IMR-90 (cell line): ENCODE results near the gene LIMS3. TPM values are rescaled to one million over a fixed set of nuclear protein-coding genes. Genes with fewer than 3 reads are reported as not detected.
"Not testable (repeated sequence)": the region's sequence is repeated elsewhere in the genome, so short reads cannot be mapped to it uniquely, and the experiment has no call there.

ENCODE experiments used
- ATAC-seq: fragments of 200-7000 bp; cut with Tn5 transposase; 2 replicates; pipeline ENCODE4 v1.9.1; 2020; ENCODE audit warnings: low read depth, mild to moderate bottlenecking, moderate library complexity
- BruUV-seq: library from RNA; stranded (reverse); fragments of 400-500 nt; replicated peaks from 2 replicates; lab custom pipeline; 2021; lab: Mats Ljungman, UMichigan
- CTCF ChIA-PET: fragments of 300-600 bp; formaldehyde crosslinking; extraction: SDS; loops from one replicate; lab custom pipeline; 2021; ENCODE audit warnings: antibody characterized with exemption; lab: Yijun Ruan, JAX
- POLR2A ChIA-PET: fragments of 300-600 bp; sonication (Branson Sonifier 250); formaldehyde crosslinking; loops from one replicate; lab custom pipeline; 2022; ENCODE audit warnings: antibody characterized with exemption; ENCODE audit not compliant: unreplicated experiment; lab: Charles Lee
- DNase-seq: peaks from one replicate; pipeline ENCODE4 v3.0.0; 2013
- H2AFZ ChIP-seq: replicated peaks from 2 replicates; pipeline ENCODE3; 2013; ENCODE audit warnings: low read length, mild to moderate bottlenecking; ENCODE audit not compliant: poor library complexity
- H2AK5ac ChIP-seq: 2 replicates; pipeline ENCODE4 v1.6.1; 2013; ENCODE audit warnings: low read depth, low read length, inconsistent platforms
- H2AK9ac ChIP-seq: replicated peaks from 2 replicates; pipeline ENCODE3; 2013; ENCODE audit warnings: mild to moderate bottlenecking, low read depth, low read length, moderate library complexity; ENCODE audit not compliant: poor library complexity
- H2BK120ac ChIP-seq: 2 replicates; pipeline ENCODE4 v1.6.1; 2013; ENCODE audit warnings: low read depth, low read length, inconsistent platforms
- H2BK15ac ChIP-seq: 3 replicates; pipeline ENCODE4 v1.6.1; 2013; ENCODE audit warnings: low read depth, low read length, inconsistent platforms
- H2BK20ac ChIP-seq: 2 replicates; pipeline ENCODE4 v1.6.1; 2013; ENCODE audit warnings: low read depth, mild to moderate bottlenecking, inconsistent platforms, low read length, moderate library complexity
- H2BK5ac ChIP-seq: 2 replicates; pipeline ENCODE4 v1.6.1; 2013; ENCODE audit warnings: mild to moderate bottlenecking, low read depth, low read length, inconsistent platforms; ENCODE audit not compliant: poor library complexity, severe bottlenecking
- H3K14ac ChIP-seq: replicated peaks from 2 replicates; pipeline ENCODE4 v1.6.1; 2013; ENCODE audit warnings: low read depth, low read length, inconsistent platforms
- H3K18ac ChIP-seq: 2 replicates; pipeline ENCODE4 v1.6.1; 2013; ENCODE audit warnings: low read depth, low read length, control low read depth
- H3K23ac ChIP-seq: 2 replicates; pipeline ENCODE4 v1.6.1; 2013; ENCODE audit warnings: low read depth, low read length, inconsistent platforms
- H3K27ac ChIP-seq: 2 replicates; pipeline ENCODE4 v1.5.1; 2013; ENCODE audit warnings: mild to moderate bottlenecking, control low read depth, low read length; ENCODE audit not compliant: insufficient read depth
- H3K27me3 ChIP-seq: 2 replicates; pipeline ENCODE4 v1.6.1; 2013; ENCODE audit warnings: low read length; ENCODE audit not compliant: control insufficient read depth, insufficient read depth
- H3K36me3 ChIP-seq: 2 replicates; pipeline ENCODE4 v1.6.1; 2013; ENCODE audit warnings: low read length, mixed read lengths; ENCODE audit not compliant: control insufficient read depth, insufficient read depth
- H3K4ac ChIP-seq: 2 replicates; pipeline ENCODE4 v1.6.1; 2013; ENCODE audit warnings: low read depth, low read length, inconsistent platforms
- H3K4me1 ChIP-seq: 2 replicates; pipeline ENCODE4 v1.6.1; 2013; ENCODE audit warnings: low read length, mixed read lengths; ENCODE audit not compliant: control insufficient read depth, insufficient read depth
- H3K4me2 ChIP-seq: 2 replicates; pipeline ENCODE4 v1.6.1; 2013; ENCODE audit warnings: low read depth, mild to moderate bottlenecking, control low read depth, low read length, moderate library complexity
- H3K4me3 ChIP-seq: 2 replicates; pipeline ENCODE4 v1.5.1; 2013; ENCODE audit warnings: low read depth, mild to moderate bottlenecking, control low read depth, low read length, moderate library complexity; ENCODE audit not compliant: insufficient read depth
- H3K56ac ChIP-seq: 2 replicates; pipeline ENCODE4 v1.6.1; 2013; ENCODE audit warnings: low read length, inconsistent platforms; ENCODE audit not compliant: insufficient read depth; ENCODE audit errors: extremely low read depth
- H3K79me1 ChIP-seq, 2 experiments: 2 replicates each; pipeline ENCODE4 v1.6.1; 2013; ENCODE audit warnings: low read length in 2 of 2, inconsistent platforms in 1 of 2, low read depth in 1 of 2
- H3K9ac ChIP-seq: 2 replicates; pipeline ENCODE4 v1.6.1; 2013; ENCODE audit warnings: low read depth, low read length, control low read depth
- H3K9me1 ChIP-seq: 2 replicates; pipeline ENCODE4 v1.6.1; 2013; ENCODE audit warnings: low read length, inconsistent platforms; ENCODE audit not compliant: insufficient read depth
- H3K9me3 ChIP-seq: 2 replicates; pipeline ENCODE4 v1.6.1; 2013; ENCODE audit warnings: low read length; ENCODE audit not compliant: control insufficient read depth, insufficient read depth
- H4K20me1 ChIP-seq: 2 replicates; pipeline ENCODE4 v1.6.1; 2013; ENCODE audit warnings: low read length, inconsistent platforms; ENCODE audit not compliant: insufficient read depth
- H4K5ac ChIP-seq: 2 replicates; pipeline ENCODE4 v1.6.1; 2013; ENCODE audit warnings: mild to moderate bottlenecking, low read depth, low read length, control low read depth
- H4K8ac ChIP-seq, 2 experiments: 2 replicates each; pipeline ENCODE4 v1.6.1; 2013; ENCODE audit warnings: low read depth in 2 of 2, low read length in 2 of 2, control low read depth in 1 of 2, inconsistent platforms in 1 of 2
- H4K91ac ChIP-seq: 2 replicates; pipeline ENCODE4 v1.6.1; 2013; ENCODE audit warnings: low read depth, low read length, inconsistent platforms; ENCODE audit not compliant: insufficient read depth
- WGBS, 2 experiments: methylation state at CpG; one replicate each; pipeline versions ENCODE4 v1.1.5 to v1.1.7; 2013; ENCODE audit warnings: missing lambda C conversion rate in 2 of 2; ENCODE audit not compliant: insufficient read length in 1 of 2; ENCODE audit errors: extremely low coverage in 2 of 2; 5-methylcytosine and 5-hydroxymethylcytosine counted together
- dilution Hi-C: fragments of 300-500 bp; cut with HindIII; formaldehyde crosslinking; loops from one replicate; pipeline ENCODE4 v1.14.3; 2018; ENCODE audit warnings: low sequenced_read_pairs; ENCODE audit not compliant: unreplicated experiment
- in situ Hi-C: fragments of 300-500 bp; cut with MboI; formaldehyde crosslinking; loops from 3 replicates; pipeline ENCODE4 v1.14.3; 2019; ENCODE audit warnings: low sequenced_read_pairs, inconsistent platforms, mixed read lengths
- intact Hi-C: fragments of 100-400 bp; cut with micrococcal nuclease; formaldehyde crosslinking; loops from 2 replicates; pipeline ENCODE4 v1.10.0; 2022
- polyA plus RNA-seq, 3 experiments: library from polyadenylated mRNA; depleted of rRNA; stranded (reverse); fragments of >200 nt; gene quantifications; 2 replicates each; pipeline ENCODE4 v1.2.3, GENCODE V29; 2012; ENCODE audit warnings: low replicate concordance in 1 of 3
- total RNA-seq: library from RNA; depleted of rRNA; stranded (reverse); fragments of >200 nt; gene quantifications from 2 replicates; pipeline ENCODE4 v1.2.3, GENCODE V29; 2012

The LIMS3 gene
- total and polyA plus RNA-seq, 2 of the 4 experiments (the other 2 are of a cell fraction): 0.44 to 12.7 TPM

DNA sequence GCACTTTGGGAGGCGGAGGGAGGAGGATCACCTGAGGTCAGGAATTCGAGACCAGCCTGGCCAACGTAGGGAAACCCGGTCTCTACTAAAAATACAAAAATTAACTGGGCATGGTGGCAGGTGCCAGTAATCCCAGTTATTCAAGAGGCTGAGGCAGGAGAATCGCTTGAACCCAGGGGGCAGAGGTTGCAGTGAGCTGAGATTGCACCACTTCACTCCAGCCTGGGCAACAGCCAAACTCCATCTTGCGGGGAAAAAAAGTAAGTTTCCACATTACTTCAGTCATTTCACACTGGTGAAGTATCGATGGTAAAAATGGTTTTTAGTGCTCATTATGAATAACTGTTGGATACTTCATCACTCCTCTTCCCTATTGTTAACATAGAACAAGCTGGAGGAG, 16.1 kb downstream of the LIMS3 start:
- H3K4me3 ChIP-seq, H2AK5ac ChIP-seq, H2AK9ac ChIP-seq, H3K23ac ChIP-seq, H3K9me1 ChIP-seq, intact Hi-C loops, BruUV-seq, H3K9ac ChIP-seq, H3K4me1 ChIP-seq, H3K27ac ChIP-seq, ATAC-seq, H3K9me3 ChIP-seq, CTCF ChIA-PET, H4K91ac ChIP-seq, dilution Hi-C loops, H2BK15ac ChIP-seq, H2BK5ac ChIP-seq, H3K4me2 ChIP-seq, H4K5ac ChIP-seq, H2BK120ac ChIP-seq, H3K36me3 ChIP-seq, H4K20me1 ChIP-seq, H3K56ac ChIP-seq, DNase-seq, H3K18ac ChIP-seq, POLR2A ChIA-PET, H2AFZ ChIP-seq, in situ Hi-C loops, H3K14ac ChIP-seq, H4K8ac ChIP-seq, H2BK20ac ChIP-seq, H3K79me1 ChIP-seq, H3K27me3 ChIP-seq, H3K4ac ChIP-seq: not testable (repeated sequence)
- no CpG with 5 or more reads among the region's 7 CpGs for WGBS, 2 experiments

DNA sequence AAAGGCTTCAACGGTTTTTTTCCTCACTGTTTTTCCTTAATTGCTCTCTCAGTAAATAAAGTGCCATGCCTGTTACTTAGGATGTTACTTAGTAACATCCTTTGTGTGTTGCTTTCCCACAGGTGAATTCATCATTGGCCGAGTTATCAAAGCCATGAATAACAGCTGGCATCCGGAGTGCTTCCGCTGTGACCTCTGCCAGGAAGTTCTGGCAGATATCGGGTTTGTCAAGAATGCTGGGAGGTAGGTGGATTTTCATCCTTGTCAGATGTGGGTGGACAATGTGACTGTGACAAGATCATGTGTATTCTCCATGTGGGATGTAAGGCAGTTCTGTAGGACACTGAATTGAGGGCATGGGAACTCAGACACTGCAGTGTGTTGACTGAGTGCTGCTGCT, 17.3 kb downstream of the LIMS3 start:
- H3K4me2 ChIP-seq, dilution Hi-C loops, BruUV-seq, H3K14ac ChIP-seq, H2BK120ac ChIP-seq, H2BK15ac ChIP-seq, ATAC-seq, in situ Hi-C loops, H3K23ac ChIP-seq, H3K4ac ChIP-seq, H3K9me3 ChIP-seq, H4K8ac ChIP-seq, H3K9me1 ChIP-seq, H3K4me1 ChIP-seq, DNase-seq, H2AK5ac ChIP-seq, H4K20me1 ChIP-seq, H3K18ac ChIP-seq, H3K9ac ChIP-seq, H3K79me1 ChIP-seq, H3K36me3 ChIP-seq, H2BK5ac ChIP-seq, H2AFZ ChIP-seq, H3K27me3 ChIP-seq, H2AK9ac ChIP-seq, H4K5ac ChIP-seq, intact Hi-C loops, H4K91ac ChIP-seq, H3K27ac ChIP-seq, H3K56ac ChIP-seq, CTCF ChIA-PET, H2BK20ac ChIP-seq, H3K4me3 ChIP-seq, POLR2A ChIA-PET: not testable (repeated sequence)
- WGBS, 2 experiments: no CpG with 5 or more reads among the region's 5 CpGs
